BJ (cell line): ENCODE measurements around the gene INPP5E. TPM values are rescaled to one million over a fixed set of nuclear protein-coding genes. Genes with fewer than 3 reads are reported as not detected.

Experiments
- CTCF ChIA-PET: fragments of 350-600 bp; formaldehyde crosslinking; extraction: SDS; loops from one replicate; lab custom pipeline; 2021; ENCODE audit warnings: antibody characterized with exemption, inconsistent platforms; lab: Yijun Ruan, JAX
- POLR2A ChIA-PET: fragments of 300-600 bp; sonication (Branson Sonifier 250); formaldehyde crosslinking; extraction: SDS; loops from one replicate; lab custom pipeline; 2021; ENCODE audit warnings: antibody characterized with exemption; lab: Charles Lee
- DNase-seq: peaks from one replicate; pipeline ENCODE4 v3.0.0-alpha.2; 2011; ENCODE audit warnings: low read depth
- H3K27me3 ChIP-seq: 2 replicates; pipeline ENCODE4 v1.6.0; 2011; ENCODE audit warnings: low read length; ENCODE audit not compliant: control insufficient read depth, insufficient read depth
- H3K36me3 ChIP-seq: 2 replicates; pipeline ENCODE4 v1.5.1; 2011; ENCODE audit warnings: low read length; ENCODE audit not compliant: control insufficient read depth, insufficient read depth
- H3K4me3 ChIP-seq: 2 replicates; pipeline ENCODE4 v1.5.1; 2011; ENCODE audit warnings: low read depth, mild to moderate bottlenecking, control low read depth, low read length
- polyA plus RNA-seq: library from polyadenylated mRNA; depleted of rRNA; stranded (reverse); fragments of >200 nt; gene quantifications from 2 replicates; pipeline ENCODE4 v1.2.3, GENCODE V29; 2011
- TF ChIP-seq, protein P1 (sequence below): IDR thresholded peaks from 2 replicates; pipeline ENCODE4 v1.5.1; 2011; ENCODE audit warnings: low read depth, mild to moderate bottlenecking, control low read depth, inconsistent platforms, low read length, moderate library complexity; ENCODE audit not compliant: insufficient read depth

Gene INPP5E
- polyA plus RNA-seq, 1 experiment: 5.6 TPM

DNA sequence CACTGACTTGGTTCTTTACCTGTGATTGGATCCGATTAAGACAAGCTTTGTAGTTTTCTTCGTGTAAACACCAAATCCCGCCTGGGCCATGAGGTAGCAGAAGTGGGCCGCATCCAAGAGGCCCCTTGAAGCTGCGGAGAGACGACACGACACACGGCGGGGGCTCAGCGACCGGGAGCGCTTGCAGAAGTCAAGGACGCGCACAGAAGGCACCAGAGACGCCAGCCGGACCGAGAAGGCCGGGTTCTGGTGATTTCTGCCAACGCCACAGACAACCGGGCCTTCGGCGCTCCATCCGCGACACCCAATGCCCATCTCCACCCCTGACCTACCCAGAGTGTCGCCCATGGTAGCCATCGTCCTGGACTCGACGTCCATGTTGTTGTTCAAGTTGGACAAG, 19.8 kb upstream of the INPP5E start:
- H3K36me3 ChIP-seq: peaks cover 67% of the 10 kb centered on the region
- ChIA-PET CTCF (interaction anchor here (1.4 kb wide), 1 partner anchor 19 kb away, joined by 3 read pairs; no protein-coding TSS in a partner anchor), POLR2A (no interaction called here)
- DNase-seq: no peak
- TF ChIP-seq, protein P1, sequence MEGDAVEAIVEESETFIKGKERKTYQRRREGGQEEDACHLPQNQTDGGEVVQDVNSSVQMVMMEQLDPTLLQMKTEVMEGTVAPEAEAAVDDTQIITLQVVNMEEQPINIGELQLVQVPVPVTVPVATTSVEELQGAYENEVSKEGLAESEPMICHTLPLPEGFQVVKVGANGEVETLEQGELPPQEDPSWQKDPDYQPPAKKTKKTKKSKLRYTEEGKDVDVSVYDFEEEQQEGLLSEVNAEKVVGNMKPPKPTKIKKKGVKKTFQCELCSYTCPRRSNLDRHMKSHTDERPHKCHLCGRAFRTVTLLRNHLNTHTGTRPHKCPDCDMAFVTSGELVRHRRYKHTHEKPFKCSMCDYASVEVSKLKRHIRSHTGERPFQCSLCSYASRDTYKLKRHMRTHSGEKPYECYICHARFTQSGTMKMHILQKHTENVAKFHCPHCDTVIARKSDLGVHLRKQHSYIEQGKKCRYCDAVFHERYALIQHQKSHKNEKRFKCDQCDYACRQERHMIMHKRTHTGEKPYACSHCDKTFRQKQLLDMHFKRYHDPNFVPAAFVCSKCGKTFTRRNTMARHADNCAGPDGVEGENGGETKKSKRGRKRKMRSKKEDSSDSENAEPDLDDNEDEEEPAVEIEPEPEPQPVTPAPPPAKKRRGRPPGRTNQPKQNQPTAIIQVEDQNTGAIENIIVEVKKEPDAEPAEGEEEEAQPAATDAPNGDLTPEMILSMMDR: no peak
- H3K27me3 ChIP-seq: no peaks in the 10 kb centered on the region
- H3K4me3 ChIP-seq: no peak overlapping the region

DNA sequence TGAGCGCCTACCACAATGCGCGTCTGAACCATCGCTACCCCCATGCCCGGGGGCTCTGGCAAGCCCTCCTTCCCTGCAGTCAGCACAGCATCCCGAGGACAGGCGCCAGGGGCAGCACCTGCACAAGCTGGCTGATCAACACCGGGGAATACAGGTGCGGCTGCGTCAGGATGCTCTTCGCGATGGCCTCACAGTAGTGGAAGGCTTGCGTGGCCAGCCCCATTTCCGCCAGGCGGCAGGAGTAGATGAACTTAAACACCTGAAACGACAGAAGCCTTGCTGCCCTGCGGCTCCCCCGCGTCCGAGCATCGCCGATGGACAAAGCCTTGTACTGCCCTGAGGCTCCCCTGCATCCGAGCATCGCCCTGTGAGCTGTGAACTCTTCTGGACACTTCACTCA, 17.7 kb upstream of the INPP5E start:
- TF ChIP-seq, protein P1: no peak
- no peak for DNase-seq
- ChIA-PET POLR2A (no interaction called here), CTCF (interaction anchor here (1.0 kb wide), 1 partner anchor 17 kb away, joined by 3 read pairs; no protein-coding TSS in a partner anchor)
- no peaks in the 10 kb centered on the region for H3K27me3 ChIP-seq
- H3K36me3 ChIP-seq: peaks cover 62% of the 10 kb centered on the region
- H3K4me3 ChIP-seq: no peak overlapping the region

DNA sequence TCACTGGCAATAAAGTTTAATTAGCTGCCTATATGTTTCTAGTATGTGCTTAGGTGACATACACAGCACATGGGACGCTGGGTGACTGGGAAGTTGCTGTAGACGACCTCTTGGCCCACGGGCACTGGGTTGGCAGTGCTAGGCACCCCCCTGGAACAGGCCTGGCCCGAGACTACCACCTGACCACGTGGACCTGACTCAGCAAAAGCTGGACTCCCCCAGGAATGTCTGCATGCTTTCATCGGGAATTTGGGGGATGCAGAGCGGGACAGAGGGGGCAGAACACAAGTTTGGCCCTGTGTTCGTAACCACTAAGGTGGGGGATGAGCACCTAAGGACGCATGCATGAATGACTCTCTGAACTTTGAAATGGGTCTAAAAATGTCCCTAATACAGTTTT, 16.6 kb upstream of the INPP5E start:
- TF ChIP-seq, protein P1: no peak
- POLR2A ChIA-PET: no interaction called here
- peaks cover 56% of the 10 kb centered on the region for H3K36me3 ChIP-seq

DNA sequence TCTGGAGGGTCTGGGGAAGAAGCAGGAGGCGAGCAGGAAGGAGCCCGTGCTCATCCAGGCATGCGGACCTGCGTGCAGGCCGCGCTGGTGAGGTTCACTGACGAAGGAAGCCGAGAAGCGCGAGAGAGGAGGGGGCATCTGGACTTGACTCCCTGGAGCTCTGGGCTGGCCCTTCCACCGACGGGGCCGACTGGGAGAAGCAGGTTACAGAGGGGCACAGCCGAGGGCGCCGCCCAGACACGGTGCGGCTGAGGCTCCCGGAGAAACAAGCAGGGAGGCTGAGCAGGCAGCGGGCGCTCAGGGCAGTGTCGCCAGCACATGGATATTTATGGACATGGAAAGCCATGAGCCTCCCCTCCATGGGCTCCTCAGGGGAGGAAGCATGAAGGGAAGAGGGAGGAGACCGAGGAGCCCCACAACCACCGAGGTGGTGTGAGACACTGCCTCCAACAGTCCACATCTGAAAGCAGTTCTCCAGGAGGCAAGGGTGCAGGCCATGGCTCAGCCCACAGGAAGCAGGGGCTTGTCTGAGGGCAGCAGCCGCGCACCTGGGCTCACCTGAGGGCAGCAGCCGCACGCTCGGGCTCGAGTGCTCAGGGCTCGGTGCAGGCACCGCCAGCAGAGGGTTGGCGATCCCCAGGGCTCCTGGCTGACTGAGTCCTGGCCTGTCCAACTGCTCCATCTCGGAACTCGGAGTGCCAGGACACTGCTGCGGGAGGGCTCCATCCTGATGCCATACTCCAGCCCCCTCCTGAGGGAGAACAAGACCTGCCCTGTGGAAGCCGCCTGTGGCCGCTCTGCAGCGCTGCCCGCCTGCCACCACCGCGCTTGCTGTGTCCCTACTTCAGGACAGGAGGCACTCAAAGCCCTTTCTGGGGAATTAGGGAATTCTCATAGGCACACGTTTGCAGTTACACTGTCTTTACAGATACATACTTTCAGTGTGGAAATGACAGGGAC, 15.7 kb upstream of the INPP5E start:
- no peak overlapping the region for H3K4me3 ChIP-seq
- no peaks in the 10 kb centered on the region for H3K27me3 ChIP-seq
- DNase-seq: no peak
- H3K36me3 ChIP-seq: peaks cover 58% of the 10 kb centered on the region
- ChIA-PET POLR2A (no interaction called here), CTCF (no interaction called here)
- TF ChIP-seq, protein P1: no peak

More for the DNA sequence above, 16.6 kb upstream of the INPP5E start:
- DNase-seq: no peak
- Histone ChIP-seq H3K27me3 (no peaks in the 10 kb centered on the region), H3K4me3 (no peak overlapping the region)
- CTCF ChIA-PET: no interaction called here

DNA sequence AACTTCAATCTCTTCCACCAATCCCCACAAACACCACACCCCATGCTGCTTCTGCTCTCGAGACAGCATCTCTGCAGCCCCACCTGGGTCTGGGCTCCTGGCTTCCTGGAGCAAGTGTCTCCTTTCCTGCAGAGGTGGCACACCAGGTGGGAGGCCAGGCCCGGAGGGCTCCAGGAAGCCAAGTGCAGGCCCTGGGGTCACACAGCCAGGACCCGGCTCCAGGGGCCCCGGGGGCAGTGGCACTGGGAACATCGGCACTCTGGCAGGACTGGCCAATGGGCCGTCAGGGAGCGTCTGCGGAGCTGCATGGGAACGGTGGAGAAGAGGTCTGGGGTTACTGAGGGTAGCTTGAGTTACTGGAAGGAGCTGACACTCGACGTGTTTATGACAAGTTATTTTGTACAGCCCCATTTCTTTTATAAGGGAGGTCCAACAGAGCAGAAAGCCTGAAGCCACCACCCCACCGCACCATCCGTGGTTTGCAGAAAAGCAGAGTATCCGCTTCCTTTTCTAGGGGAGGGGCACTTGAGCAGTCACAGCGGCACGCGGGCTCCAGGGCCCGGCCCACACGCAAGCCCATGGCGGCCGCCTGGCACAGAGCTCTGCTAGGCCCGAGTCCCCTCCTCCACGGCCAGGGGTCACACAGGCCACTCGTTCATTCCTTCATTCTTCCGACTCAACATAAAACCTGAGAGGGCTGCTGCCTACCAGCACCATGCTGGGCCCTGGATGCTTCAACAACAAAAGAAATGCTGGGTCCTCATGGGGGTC, 14.6 kb upstream of the INPP5E start:
- Histone ChIP-seq H3K36me3 (peaks cover 56% of the 10 kb centered on the region), H3K4me3 (no peak overlapping the region), H3K27me3 (no peaks in the 10 kb centered on the region)
- no peak for DNase-seq
- POLR2A ChIA-PET: no interaction called here
- CTCF ChIA-PET: interaction anchor here (1.1 kb wide), 1 partner anchor 11 kb away, joined by 4 read pairs; no protein-coding TSS in a partner anchor
- TF ChIP-seq, protein P1: no peak
